Stimulated activated CD4-positive, alpha-beta T cell treated with anti-CD3 and anti-CD28 coated beads, TNF-alpha, amount 100 ng/mL, for 48 hours (primary cell): ENCODE measurements around the gene PRAME.
"Not testable (repeated sequence)": the region's sequence is repeated elsewhere in the genome, so short reads cannot be mapped to it uniquely, and the experiment has no call there.

Experiments used
- DNase-seq, 3 donors: peaks; one replicate each; pipeline ENCODE4 v3.0.0-alpha.2; 2020; ENCODE audit warnings: low read depth in 3 of 3

Gene PRAME

DNA sequence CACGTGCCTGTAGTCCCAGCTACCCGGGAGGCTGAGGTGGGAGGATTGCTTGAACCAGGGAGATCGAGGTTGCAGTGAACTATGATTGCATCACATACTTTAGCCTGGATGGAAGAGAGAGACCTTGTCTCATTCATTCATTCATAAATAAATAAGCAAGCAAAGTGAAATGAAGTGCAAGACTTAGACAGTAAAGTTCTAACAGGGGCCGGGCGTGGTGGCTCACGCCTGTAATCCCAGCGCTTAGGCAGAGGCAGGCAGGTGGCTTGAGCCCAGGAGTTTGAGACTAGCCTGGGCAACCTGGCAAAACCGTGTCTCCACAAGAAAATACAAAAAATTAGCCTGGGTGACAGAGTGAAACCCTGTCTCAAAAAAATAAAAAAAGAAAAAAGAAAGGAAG is 37.4 kb downstream of the PRAME start:
- DNase-seq: no peak

DNA sequence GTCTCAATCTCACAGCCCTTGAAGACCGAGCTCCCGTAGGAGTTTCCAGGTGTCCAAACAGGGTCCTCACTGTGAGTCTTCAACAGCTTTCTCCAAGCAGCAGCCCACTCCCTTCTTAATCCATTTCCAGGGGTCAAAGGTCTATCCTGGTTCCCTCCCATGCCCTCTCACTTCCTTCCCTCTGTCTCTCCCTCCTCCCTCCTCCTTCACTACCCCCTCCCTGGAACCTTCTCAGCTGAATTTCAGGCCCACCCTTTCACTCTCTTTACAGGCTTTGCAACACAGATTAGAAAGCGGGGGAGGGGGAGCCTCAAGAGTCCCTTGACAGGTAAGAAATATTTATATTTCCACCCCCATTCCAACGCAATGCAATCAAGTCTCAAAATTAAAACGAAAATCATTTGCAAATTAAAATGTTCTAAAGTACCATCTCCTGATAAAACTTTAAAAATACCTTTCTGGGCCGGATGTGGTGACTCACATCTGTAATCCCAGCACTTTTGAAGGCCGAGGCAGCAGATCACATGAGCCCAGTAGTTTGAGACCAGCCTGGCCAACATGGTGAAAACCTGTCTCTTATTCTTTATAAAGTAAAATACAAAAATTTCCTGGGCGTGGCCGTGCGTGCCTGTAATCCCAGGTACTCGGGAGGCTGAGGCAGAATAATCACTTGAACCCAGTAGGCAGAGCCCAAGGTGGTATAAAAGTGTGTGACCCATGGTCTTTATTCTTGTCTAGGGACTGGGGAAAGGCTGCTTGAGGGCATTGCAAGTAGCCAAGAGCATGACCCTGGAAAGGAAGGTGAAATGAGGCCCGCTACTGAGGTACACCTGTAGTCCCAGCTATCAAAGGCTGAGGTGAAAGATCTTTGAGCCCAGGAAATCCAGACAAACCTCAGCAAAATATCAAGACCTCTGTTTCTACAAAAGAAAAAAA is 38.1 kb downstream of the PRAME start:
- no peak for DNase-seq

DNA sequence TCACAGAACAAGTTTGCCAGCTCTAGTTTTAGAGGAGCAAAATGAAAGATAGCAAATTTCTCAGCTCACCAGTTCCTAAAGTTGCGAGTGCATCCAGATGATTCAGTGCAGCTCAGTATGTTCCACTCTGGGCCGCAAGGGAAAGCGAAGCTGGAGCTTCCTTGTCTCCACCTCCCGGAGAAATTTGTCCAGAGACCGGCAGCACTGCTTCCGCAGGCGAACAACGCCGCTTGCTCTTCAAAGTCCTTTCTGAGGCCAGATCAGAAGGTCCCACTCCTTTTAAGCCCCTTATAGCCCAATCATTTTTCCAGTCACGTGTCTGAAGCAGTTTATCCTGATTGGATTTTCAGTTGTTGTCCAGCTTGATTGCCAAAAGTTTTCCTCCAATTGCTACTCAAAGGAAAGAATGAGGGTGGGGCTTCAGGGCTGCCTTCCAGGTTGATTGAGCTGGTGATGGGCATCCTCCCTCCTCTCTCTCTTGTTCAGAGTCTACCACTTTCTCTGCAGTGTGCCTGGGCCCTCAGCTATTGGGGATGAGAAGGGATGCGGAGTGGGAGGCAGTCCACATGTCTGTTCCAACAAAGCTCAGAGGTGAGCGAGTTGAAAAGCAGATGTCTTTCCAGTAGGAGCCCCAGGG is 38.9 kb downstream of the PRAME start, which contains the start of gene ZNF280A:
Gene ZNF280A, minus strand, starts transcription at position 251 of the 637 bp plus-strand sequence. CDS start 4,640 bp downstream, outside the sequence.
- no peak for DNase-seq

DNA sequence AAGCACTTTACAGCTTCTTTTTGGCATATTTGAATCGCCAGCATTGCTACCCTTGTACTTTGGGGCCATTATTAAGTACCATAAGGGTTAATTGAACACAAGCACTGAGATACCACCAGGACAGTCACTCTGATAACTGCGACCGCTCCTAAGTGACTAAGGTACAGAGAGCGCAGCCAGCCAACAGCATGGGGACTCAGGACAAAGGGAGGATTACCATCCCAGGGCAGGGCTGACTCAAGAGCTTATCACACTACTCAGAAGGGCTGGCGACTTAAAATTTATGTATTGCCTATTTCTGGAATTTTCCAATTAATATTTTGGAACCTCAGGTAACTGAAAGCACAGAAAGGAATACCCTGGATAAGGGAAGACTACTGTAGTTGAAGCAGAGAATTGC is 39.5 kb downstream of the PRAME start:
- no peak for DNase-seq

DNA sequence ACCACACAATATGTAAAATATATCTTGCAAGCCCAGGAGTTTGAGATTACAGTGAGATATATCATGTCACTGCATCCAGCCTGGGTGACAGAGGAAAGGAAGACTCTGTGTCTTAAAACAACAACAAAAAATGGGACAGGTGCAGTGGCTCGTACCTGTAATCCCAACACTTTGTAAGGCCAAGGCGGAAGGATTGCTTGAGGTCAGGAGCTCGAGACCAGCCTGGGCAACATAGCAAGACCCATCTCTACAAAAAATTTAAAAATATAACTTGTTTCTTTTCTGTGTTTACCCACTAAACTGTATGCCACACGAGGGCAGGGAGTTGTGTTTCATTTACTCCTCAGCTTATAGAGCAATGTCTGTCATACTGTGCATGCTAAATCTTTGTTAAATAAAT is 42.1 kb downstream of the PRAME start:
- DNase-seq: no peak

DNA sequence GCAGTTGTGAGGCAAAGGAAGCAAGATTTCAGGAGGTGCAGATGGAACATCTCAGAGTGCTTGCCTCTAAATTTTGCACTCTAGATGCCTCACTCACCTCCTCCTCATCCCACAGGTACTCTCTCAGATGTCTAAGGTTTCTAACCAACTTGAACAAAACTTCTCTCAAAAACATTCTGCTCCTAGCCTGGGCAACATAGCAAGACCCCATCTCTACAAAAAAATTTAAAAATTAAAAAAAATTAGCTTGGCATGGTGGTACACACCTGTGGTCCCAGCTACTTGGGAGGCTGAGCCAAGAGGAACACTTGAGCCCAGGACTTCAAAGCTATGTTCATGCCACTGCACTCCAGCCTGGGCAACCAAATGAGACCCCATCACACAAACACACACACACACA is 43.2 kb downstream of the PRAME start:
- no peak for DNase-seq

DNA sequence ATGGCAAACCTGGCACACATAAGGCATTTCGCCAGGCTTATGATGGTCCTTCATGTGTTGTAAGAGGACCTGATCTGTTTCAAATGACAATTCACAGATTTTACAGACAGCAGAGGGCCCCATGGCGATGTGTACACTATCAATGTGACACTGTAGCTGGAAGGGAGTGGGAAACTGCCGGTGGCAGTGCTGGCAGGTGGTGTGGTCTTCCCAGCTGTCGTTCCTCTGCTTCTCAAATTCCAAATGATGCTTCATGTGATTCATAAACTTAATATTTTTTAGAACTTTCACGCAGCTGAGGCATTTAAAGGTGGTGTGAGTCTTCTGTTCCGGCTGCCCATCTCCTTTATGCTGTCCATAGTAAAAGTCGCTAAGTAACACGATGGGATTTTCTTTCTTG is 44.6 kb downstream of the PRAME start:
- DNase-seq: not testable (repeated sequence)

DNA sequence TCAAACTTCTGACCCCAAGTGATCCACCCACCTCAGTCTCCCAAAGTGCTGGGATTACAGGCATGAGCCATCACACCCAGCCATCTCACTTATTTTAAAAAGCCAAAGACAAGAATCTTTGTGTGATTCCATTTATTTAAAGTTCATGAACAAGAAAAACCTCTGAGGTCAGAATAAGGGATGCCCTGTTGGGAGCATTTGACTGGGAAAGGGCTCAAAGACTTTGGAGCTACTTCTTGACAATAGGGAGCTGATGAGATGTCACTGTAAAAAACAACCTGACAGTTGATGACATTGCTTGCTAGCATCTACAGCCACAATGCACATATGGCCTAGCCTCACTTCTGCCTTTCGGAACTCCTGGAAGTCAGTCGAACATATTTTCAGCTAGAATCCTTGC is 45.4 kb downstream of the PRAME start:
- DNase-seq: no peak

DNA sequence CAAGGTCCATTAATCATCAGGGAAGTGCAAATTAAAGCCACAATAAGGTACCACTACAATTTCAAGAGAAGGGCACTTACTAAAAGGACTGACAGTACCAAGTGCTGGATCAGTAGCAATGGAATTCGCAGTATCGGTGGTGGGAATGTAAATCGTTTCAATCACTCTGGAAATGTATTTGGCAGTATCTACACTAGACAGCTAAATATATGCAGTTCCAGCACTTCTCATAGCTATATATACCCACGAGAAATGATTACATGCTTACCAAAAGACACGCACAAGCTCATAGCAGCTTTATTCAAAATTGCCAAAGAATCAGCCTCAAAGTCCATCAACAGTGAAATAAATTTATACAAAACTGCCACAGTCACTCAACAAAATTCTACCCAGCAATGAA is 46.1 kb downstream of the PRAME start:
- DNase-seq: no peak

DNA sequence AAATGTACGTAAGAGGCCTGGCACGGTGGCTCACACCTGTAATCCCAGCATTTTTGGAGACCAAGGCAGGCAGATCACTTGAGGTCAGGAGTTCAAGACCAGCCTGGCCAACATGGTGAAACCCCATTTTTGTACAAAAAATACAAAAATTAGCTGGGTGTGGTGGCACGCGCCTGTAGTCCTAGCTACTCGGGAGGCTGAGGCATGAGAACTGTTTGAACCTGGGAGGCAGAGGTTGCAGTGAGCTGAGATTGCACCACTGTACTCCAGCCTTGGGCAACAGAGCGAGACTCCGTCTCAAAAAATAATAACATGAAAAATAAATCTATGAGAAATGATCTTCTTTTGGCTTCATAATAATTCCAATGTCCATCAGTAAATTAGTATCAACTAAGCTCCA is 48.2 kb downstream of the PRAME start:
- not testable (repeated sequence) for DNase-seq

DNA sequence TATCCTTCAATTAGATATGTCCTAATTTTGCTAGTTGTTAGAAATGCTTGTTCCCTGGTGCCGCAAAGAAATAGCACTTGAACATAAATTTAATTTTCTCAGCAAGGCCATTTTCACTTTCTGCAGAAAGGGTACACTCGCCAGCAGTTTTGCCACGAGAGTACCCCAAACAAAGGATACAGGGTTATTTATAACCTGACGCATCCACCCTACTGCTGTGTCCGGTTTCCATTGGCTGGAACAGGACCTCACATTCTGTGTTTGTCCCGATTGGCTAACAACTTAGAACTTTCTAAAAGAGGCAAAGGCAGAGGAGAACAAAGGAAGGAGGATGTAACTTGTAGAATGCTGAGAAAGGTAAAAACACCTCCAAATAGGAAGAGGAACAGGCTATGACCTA is 49.2 kb downstream of the PRAME start:
- not testable (repeated sequence) for DNase-seq

DNA sequence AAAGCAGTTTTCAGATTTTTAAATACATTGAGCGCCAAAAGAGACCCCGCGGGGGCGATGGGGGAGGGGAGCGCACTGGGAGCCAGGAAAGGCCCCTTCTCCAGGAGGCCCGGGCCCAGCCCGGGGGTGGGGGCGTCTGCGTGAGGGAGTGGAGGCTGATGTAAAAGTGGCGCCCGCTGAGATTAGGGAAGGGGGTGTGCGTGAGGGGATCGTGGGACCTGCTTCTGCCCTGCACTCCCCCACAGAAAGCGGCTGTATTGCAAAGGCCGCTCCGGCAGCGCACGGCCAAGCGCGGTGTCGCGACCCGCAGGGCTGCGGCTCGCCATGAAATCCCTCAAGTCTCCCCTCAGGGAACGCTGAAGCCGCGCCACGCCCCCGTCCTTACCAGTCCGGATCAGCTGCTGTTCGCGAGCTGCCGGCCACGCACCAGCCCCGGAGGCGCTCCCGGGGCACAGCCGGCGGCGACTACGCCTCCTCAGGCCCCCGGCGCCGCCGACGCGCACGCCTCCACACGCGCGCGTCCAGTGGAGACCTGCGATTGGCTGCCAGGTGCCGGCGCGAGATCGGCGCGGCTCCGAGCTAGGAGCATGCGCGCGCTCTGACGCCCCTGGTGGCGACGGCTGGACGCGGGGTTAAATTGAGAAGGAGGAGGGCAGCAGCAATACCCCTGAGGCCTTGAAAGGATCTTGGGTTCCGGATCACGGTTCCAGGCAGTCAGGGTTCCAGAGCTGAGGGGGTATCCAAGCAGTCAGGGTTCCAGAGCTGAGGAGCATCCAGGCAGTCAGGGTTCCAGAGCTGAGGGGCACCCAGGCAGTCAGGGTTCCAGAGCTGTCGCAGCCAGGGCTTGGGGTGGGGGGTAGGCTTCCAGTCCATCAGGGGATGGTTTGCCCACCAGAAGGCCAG is 50.5 kb downstream of the PRAME start, which contains the start of gene ZNF280B:
Gene ZNF280B, minus strand, starts transcription at position 469 of the 903 bp plus-strand sequence. CDS start 19,344 bp downstream, outside the sequence.
- peak; percentile 65 to 77 (median 70) for DNase-seq

DNA sequence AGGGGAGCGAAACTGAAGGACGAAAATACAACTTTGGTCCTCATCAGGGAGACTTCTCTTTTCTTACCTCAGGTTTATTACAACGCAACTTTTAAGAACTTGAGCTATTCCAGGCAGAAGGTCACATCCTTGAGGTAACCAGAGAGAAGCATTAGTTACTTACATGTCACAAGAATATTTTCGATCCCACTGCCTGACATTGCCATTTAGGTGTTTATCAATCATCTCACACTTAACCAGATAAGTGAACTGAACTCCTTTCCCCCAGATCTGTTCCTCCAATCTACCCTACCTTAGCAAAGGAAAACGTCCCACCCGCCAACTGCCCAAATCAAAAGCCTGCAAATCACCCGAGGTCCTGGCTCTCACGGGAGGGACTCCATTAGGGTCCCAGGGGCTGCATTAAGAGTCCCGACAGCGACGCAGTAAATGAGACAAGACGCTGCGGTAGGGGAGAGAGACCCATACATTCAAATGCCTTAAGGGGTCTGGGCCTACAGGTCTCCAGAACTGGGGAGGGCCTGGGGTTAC is 51.3 kb downstream of the PRAME start:
- no peak for DNase-seq

DNA sequence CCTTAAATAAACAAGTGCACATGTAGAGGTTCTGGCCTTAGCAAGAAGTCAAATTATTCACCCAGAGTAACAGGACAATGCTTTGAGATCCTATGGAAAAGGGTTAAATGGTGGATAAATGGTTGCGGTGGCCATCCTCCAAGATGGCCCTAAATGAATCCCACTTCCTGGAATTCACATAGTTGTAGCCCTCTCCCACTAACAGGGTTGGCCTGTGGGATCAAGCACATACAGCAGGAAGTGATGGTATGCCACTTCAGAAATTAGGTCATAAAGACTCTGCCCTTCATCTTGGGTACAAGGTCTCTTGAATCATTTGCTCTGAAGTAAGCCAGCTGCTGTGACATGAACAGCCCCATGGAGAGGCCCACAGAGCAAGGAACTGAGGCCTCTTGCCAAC is 52.3 kb downstream of the PRAME start:
- DNase-seq: no peak

DNA sequence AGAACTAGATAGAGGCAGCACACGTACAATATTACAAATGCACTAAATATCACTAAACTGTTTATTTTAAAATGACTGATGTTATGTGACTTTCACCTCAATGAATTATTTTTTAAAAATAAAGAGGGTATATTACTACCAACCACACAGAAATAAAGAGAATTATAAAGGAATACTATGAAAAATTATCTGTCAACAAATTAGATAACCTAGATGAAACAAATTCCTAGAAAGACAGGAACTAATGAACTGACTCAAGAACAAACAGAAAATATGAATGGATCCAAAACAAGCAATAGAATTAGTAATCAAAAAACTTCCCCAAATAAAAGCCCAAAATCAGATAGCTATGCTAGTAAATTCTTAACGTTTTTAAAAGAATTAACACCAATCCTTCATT is 60.8 kb downstream of the PRAME start:
- no peak for DNase-seq
